SK-N-SH treated with all-trans-retinoic acid at 6 μM for 48 hours (cell line): ENCODE results near the gene GEMIN5.

Source experiments
- ARNTL ChIP-seq: fragments of 450-650 bp; formaldehyde crosslinking; IDR thresholded peaks from 2 replicates; pipeline ENCODE4 v1.5.0; 2020; ENCODE audit warnings: low read depth, mild to moderate bottlenecking, moderate library complexity, borderline replicate concordance
- BACH2 ChIP-seq: fragments of 250-450 bp; sonication (Bioruptor Pico); IDR thresholded peaks from 2 replicates; pipeline ENCODE4 v1.9.0; 2021; ENCODE audit warnings: mild to moderate bottlenecking, borderline replicate concordance
- CREB5 ChIP-seq: fragments of 250-450 bp; sonication (Bioruptor Pico); IDR thresholded peaks from 2 replicates; pipeline ENCODE4 v1.5.1; 2020; ENCODE audit warnings: low read depth, mild to moderate bottlenecking, moderate library complexity
- CSDC2 ChIP-seq: fragments of 250-450 bp; sonication (Bioruptor Pico); IDR thresholded peaks from 2 replicates; pipeline ENCODE4 v1.5.0; 2020; ENCODE audit warnings: mild to moderate bottlenecking, moderate library complexity
- ESRRG ChIP-seq: fragments of 250-450 bp; sonication (Bioruptor Pico); IDR thresholded peaks from 2 replicates; pipeline ENCODE4 v1.6.1; 2021; ENCODE audit warnings: mild to moderate bottlenecking
- GLIS3 ChIP-seq: fragments of 250-450 bp; sonication (Bioruptor Pico); IDR thresholded peaks from 2 replicates; pipeline ENCODE4 v1.5.0; 2020; ENCODE audit warnings: mild to moderate bottlenecking, moderate library complexity
- PATZ1 ChIP-seq: fragments of 250-450 bp; sonication (Bioruptor Pico); IDR thresholded peaks from 2 replicates; pipeline ENCODE4 v1.8.0; 2020; ENCODE audit warnings: mild to moderate bottlenecking, moderate library complexity, borderline replicate concordance
- POU6F1 ChIP-seq: fragments of 250-450 bp; sonication (Bioruptor Pico); IDR thresholded peaks from 2 replicates; pipeline ENCODE4 v1.8.0; 2021; ENCODE audit warnings: low read depth, mild to moderate bottlenecking, moderate library complexity, borderline replicate concordance
- RARB ChIP-seq: fragments of 250-450 bp; sonication (Bioruptor Pico); IDR thresholded peaks from 2 replicates; pipeline ENCODE4 v1.8.0; 2021; ENCODE audit warnings: mild to moderate bottlenecking, moderate library complexity
- SNAI2 ChIP-seq: fragments of 250-450 bp; sonication (Bioruptor Pico); IDR thresholded peaks from 2 replicates; pipeline ENCODE4 v1.5.0; 2020; ENCODE audit warnings: mild to moderate bottlenecking, moderate library complexity
- TOX ChIP-seq: fragments of 250-450 bp; sonication (Bioruptor Pico); IDR thresholded peaks from 2 replicates; pipeline ENCODE4 v1.8.0; 2021; ENCODE audit warnings: mild to moderate bottlenecking, moderate library complexity, borderline replicate concordance
- ZFP3 ChIP-seq: fragments of 250-450 bp; sonication (Bioruptor Pico); IDR thresholded peaks from 2 replicates; pipeline ENCODE4 v1.5.0; 2020; ENCODE audit warnings: mild to moderate bottlenecking, moderate library complexity
- ZFP30 ChIP-seq: fragments of 450-650 bp; formaldehyde crosslinking; IDR thresholded peaks from 2 replicates; pipeline ENCODE4 v1.5.0; 2022; ENCODE audit warnings: mild to moderate bottlenecking, moderate library complexity
- ZNF70 ChIP-seq: fragments of 450-650 bp; formaldehyde crosslinking; IDR thresholded peaks from 2 replicates; pipeline ENCODE4 v1.5.0; 2020; ENCODE audit warnings: mild to moderate bottlenecking, moderate library complexity

- no peak for TF ChIP-seq ZFP30
- TF ChIP-seq ZFP3: no peak
- TF ChIP-seq CREB5 (CRISPR knock-in tag): no peak
- TF ChIP-seq ESRRG (CRISPR knock-in tag): no peak
- TF ChIP-seq RARB: no peak
- TF ChIP-seq CSDC2 (CRISPR knock-in tag): no peak
- TF ChIP-seq POU6F1 (CRISPR knock-in tag): no peak
- TF ChIP-seq GLIS3 (CRISPR knock-in tag): no peak
- no peak for TF ChIP-seq TOX (CRISPR knock-in tag)
- no peak for TF ChIP-seq SNAI2 (CRISPR knock-in tag)
- no peak for TF ChIP-seq PATZ1 (CRISPR knock-in tag)
- TF ChIP-seq BACH2 (CRISPR knock-in tag): no peak
- no peak for TF ChIP-seq ARNTL (CRISPR knock-in tag)
- no peak for TF ChIP-seq ZNF70
Measured at GRCh38 chr5:154861946-154862345, 76.1 kb downstream of the GEMIN5 start.
